Gastrocnemius medialis (tissue), 4 donors: Measurements from ENCODE around the gene PRKCA. TPM values are rescaled to one million over a fixed set of nuclear protein-coding genes. Genes with fewer than 3 reads are reported as not detected.

Experiments used
- ATAC-seq, 2 donors: fragments of 150-250 bp; one replicate each; pipeline ENCODE4 v1.9.1; 2016
- DNase-seq, 2 donors: peaks; one replicate each; pipeline ENCODE4 v3.0.0-alpha.2; 2019
- H3K27ac ChIP-seq, 4 donors: fragments of 200-600 bp; sonication (generic); 1 replicate in 1 of 4; 2 replicates in 3 of 4; pipeline ENCODE4 v1.5.1; 2016 to 2018; ENCODE audit warnings: mild to moderate bottlenecking in 2 of 4, moderate library complexity in 1 of 4
- H3K27me3 ChIP-seq, 3 donors: fragments of 200-600 bp; sonication (generic) in 2 of 3; 1 replicate in 1 of 3; 2 replicates in 2 of 3; pipeline versions ENCODE4 v1.5.1 to v1.6.0; 2016 to 2019; ENCODE audit warnings: mild to moderate bottlenecking in 1 of 3, moderate library complexity in 1 of 3
- H3K36me3 ChIP-seq, 2 donors: fragments of 200-600 bp; sonication (generic) in 1 of 2; one replicate each; pipeline ENCODE4 v1.5.1; 2017 to 2018
- H3K4me1 ChIP-seq, 2 donors: fragments of 200-600 bp; sonication (generic) in 1 of 2; one replicate each; pipeline ENCODE4 v1.5.1; 2016 to 2017; ENCODE audit warnings: mild to moderate bottlenecking in 2 of 2
- H3K4me3 ChIP-seq, 4 donors: fragments of 200-600 bp; sonication (generic) in 3 of 4; 1 replicate in 1 of 4; 2 replicates in 3 of 4; pipeline ENCODE4 v1.5.1; 2016 to 2019; ENCODE audit warnings: mild to moderate bottlenecking in 2 of 4
- H3K9me3 ChIP-seq, 3 donors: fragments of 200-600 bp; sonication (generic) in 2 of 3; 1 replicate in 1 of 3; 2 replicates in 2 of 3; pipeline ENCODE4 v1.5.1; 2016 to 2019
- CTCF ChIP-seq, 5 experiments: fragments of 450-650 bp in 3 of 5; fragments of 200-600 bp in 2 of 5; sonication (generic) in 2 of 5; IDR thresholded peaks in 4 of 5; conservative IDR thresholded peaks in 1 of 5; 1 replicate in 4 of 5; 2 replicates in 1 of 5; pipeline ENCODE4 v1.5.1; 2016 to 2019; ENCODE audit warnings: antibody characterized with exemption in 5 of 5, mild to moderate bottlenecking in 3 of 5, moderate library complexity in 3 of 5
- POLR2A ChIP-seq, 2 donors: fragments of 450-650 bp; IDR thresholded peaks; one replicate each; pipeline ENCODE4 v1.6.1; 2017; ENCODE audit warnings: antibody characterized with exemption in 2 of 2, mild to moderate bottlenecking in 2 of 2, moderate library complexity in 2 of 2
- in situ Hi-C, 4 donors: fragments of 200-750 bp; cut with MboI; loops; one replicate each; pipeline versions ENCODE4 v1.15.0 to v1.8.0; 2017; ENCODE audit warnings: low sequenced_read_pairs in 4 of 4
- intact Hi-C: fragments of 100-400 bp; cut with DNase I; formaldehyde crosslinking; loops from one replicate; pipeline ENCODE4 v1.15.1; 2023; ENCODE audit warnings: low total_unique reads
- total RNA-seq, 4 donors: library from RNA; depleted of rRNA; stranded (reverse); fragments of >200 nt; gene quantifications; one replicate each; pipeline versions ENCODE4 v1.1.0 to v1.2.3, GENCODE V29; 2016

The PRKCA gene
- total RNA-seq, 4 donors from 2014 or later: 7.6 to 16.8 (median 11.1) TPM

GRCh38 chr17:66373944-66374817 is 71.8 kb downstream of the PRKCA start:
- H3K4me3 ChIP-seq: no peak overlapping the region
- intact Hi-C loops: no loop called here
- in situ Hi-C loops: no loop called here
- H3K36me3 ChIP-seq: no peaks in the 10 kb centered on the region
- no peaks in the 10 kb centered on the region for H3K4me1 ChIP-seq
- no peaks in the 10 kb centered on the region for H3K27me3 ChIP-seq
- no peak for TF ChIP-seq POLR2A (IDR thresholded peaks at IDR 0.05)
- TF ChIP-seq CTCF (IDR thresholded peaks at IDR 0.05 in 4 of 5, conservative IDR thresholded peaks at IDR 0.05 in 1 of 5): no peak
- DNase-seq (no peak), ATAC-seq (no peak)
- H3K27ac ChIP-seq: no peak overlapping the region
- H3K9me3 ChIP-seq: no peaks in the 10 kb centered on the region

GRCh38 chr17:66375121-66375520 is 72.7 kb downstream of the PRKCA start:
- Histone ChIP-seq H3K4me1 (peaks cover 0 to 4% of the 10 kb centered on the region in 2 donors), H3K9me3 (no peaks in the 10 kb centered on the region), H3K36me3 (no peaks in the 10 kb centered on the region), H3K27me3 (no peaks in the 10 kb centered on the region), H3K4me3 (no peak overlapping the region), H3K27ac (no peak overlapping the region)
- ATAC-seq (no peak), DNase-seq (no peak)
- no peak for TF ChIP-seq CTCF (IDR thresholded peaks at IDR 0.05 in 4 of 5, conservative IDR thresholded peaks at IDR 0.05 in 1 of 5)
- TF ChIP-seq POLR2A (IDR thresholded peaks at IDR 0.05): no peak
- intact Hi-C loops: no loop called here
- in situ Hi-C loops: no loop called here

- DNase-seq (no peak), ATAC-seq (no peak)
- peaks cover 0 to 6% of the 10 kb centered on the region in 2 donors for H3K4me1 ChIP-seq
- TF ChIP-seq CTCF (IDR thresholded peaks at IDR 0.05 in 4 of 5, conservative IDR thresholded peaks at IDR 0.05 in 1 of 5): no peak
- no peak for TF ChIP-seq POLR2A (IDR thresholded peaks at IDR 0.05)
- H3K27me3 ChIP-seq: no peaks in the 10 kb centered on the region
- H3K36me3 ChIP-seq: no peaks in the 10 kb centered on the region
- no peaks in the 10 kb centered on the region for H3K9me3 ChIP-seq
- in situ Hi-C loops: no loop called here
- H3K27ac ChIP-seq: no peak overlapping the region
- H3K4me3 ChIP-seq: no peak overlapping the region
- intact Hi-C loops: no loop called here
Measured at GRCh38 chr17:66378296-66378695, 75.9 kb downstream of the PRKCA start.

- peaks cover 0 to 6% of the 10 kb centered on the region in 2 donors for H3K4me1 ChIP-seq
- TF ChIP-seq CTCF (IDR thresholded peaks at IDR 0.05 in 4 of 5, conservative IDR thresholded peaks at IDR 0.05 in 1 of 5): no peak
- TF ChIP-seq POLR2A (IDR thresholded peaks at IDR 0.05): no peak
- no peaks in the 10 kb centered on the region for H3K9me3 ChIP-seq
- ATAC-seq (no peak), DNase-seq (no peak)
- H3K27ac ChIP-seq: no peak overlapping the region
- in situ Hi-C loops: no loop called here
- H3K36me3 ChIP-seq: no peaks in the 10 kb centered on the region
- no peak overlapping the region for H3K4me3 ChIP-seq
- intact Hi-C loops: no loop called here
- no peaks in the 10 kb centered on the region for H3K27me3 ChIP-seq
Measured at GRCh38 chr17:66379544-66379943, 77.1 kb downstream of the PRKCA start.
